ENCODE results near the gene TEAD1.
"Not testable (repeated sequence)": the region's sequence is repeated elsewhere in the genome, so short reads cannot be mapped to it uniquely, and the experiment has no call there.

The TEAD1 gene

DNA sequence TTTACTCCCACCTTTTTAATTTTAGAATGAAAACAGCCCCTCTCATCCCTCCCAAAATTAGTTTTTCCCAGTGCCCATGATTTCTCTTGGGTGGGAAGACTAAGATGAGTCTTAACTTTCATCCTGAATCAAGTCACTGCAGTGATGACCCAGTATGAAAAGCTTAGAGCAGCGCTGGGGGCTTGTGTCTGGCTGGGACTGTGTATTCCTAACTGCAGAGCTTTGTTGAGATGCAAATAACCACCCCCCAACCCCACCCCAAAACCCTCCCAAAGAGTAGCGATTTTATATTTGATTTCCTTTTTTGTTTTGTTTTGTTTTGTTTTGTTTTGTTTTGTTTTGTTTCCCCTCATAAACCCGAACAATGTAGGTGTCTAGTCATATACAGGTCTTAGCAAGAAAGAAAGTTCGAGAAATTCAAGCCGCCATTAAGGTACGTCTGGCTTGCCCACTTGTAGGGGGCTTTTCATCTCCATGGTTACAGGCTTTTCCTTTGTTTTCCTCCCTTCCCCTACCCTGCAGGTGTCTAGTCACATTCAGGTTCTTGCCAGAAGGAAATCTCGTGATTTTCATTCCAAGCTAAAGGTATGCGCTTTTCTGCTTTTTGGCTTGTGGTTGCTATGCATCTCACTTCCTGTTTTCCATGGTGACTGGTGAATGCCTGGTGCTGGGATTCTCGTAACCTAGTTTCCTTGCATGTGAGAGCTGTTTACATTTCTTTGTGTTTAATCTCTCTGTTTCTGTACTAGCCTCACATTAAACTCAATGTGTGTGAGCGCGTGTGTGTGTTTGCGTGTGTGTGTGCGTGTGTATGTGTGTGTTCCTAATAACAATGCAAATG lies 190.3 kb downstream of the TEAD1 start:
- DNase-seq (ENCODE audit: low read depth) = peak; percentile 87

DNA sequence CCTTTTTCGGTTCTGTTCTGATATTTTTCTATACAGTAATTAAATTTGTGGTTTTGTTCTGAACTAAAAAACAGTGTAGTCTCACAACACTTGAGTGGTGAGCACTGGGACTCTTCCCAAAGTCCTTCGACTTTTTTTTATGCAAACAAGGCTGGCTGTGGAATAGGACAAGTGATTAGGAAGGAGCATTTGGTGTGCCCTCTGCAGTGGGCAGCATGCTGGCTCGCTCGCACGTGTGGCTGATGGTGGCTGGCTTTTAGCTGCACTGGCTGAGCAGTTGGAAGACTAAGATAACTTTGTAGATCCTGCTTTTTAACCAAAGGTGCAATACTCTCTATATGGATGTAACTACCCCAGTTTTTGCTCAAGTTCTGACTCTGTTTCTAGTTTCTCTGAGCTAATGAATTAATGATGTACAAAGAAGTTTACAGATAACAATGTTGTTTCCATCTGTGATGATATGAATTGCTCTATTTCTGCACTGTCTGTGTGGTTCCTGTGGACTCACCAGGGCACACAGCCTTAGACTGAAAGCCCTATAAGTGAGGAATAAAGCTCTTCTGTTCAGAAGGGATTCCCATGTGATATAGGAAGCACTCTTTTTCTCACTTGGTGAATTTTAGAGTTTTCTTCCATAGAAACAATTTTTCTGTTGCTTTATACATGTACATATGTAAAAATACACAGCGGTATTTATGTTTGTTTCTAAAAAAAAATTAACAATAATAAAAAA lies 191.8 kb downstream of the TEAD1 start:
- DNase-seq (ENCODE audit: low read depth) = no peak

DNA sequence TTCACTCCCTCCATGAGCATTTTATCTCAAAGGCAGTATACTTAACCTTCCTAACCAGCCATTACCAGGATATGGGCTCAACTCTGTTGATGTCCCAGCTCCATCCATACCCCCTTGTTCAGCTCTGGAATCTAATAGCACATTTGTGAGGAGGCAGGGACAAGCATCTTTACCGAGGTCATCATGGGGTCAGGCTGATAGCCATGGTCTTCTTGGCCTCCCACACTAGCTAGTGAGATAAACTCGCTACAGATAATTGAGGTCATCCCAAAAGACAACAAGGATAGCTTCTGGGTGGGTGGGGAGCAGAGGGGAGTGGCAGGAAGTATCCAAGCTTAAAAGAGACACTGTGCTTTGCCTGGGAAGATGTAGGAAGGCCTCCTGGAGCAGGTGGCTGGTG lies 193.3 kb downstream of the TEAD1 start:
- no peak for DNase-seq (ENCODE audit: low read depth)

DNA sequence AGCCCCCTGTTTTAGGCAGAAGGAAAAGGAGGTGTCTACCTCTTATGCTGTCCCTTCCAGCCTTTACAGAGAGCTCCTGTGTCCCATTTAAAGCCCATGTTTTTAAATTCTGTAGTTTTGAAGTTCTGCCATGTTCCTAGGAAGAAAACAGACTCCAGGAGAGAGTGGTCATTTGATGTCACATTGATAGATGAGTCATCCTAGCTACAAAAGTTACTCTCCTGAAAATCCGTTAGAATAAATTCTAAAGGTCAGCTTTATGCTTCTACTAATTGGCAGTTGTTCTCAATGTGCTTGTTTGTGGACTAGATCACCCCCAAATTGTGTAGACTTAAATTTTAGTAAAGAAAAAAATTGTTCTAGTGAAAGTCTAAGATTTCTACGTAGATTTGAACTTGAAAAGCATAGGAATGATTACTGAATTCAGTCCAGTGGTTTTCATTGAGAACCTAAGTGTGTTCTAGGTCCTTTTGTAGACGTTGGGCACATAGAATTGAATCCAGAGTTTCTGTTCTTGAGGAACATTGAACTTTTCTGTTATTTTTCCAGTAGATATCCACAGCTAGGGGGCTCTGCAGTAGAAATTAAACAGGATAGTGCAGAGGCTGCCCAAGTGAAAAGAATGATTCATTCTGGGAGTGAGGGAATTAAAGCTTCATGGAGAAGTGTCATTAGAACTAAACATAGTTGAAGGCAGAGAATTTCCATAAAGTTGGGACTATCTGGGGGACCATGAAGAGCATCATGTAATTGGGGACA lies 194.3 kb downstream of the TEAD1 start:
- no peak for DNase-seq (ENCODE audit: low read depth)

DNA sequence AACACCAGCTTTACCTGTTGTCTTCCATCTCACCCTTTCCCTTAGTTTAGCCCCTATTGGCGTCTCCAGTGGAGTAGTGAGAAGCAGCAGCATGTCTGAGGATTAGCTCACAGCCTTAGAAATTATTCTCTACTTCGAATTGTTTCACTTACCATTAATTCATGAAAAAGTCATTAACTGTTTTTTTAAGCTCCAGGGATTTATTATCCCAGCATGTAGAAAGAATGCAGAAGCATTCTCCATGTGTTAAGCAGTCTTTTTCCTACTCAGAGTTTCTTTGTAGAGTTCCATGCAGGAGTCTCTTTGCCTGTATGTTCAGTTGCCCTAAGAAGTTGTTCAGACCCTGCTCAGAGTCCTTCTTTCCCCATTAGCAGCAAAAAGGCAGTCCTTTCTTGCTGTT lies 197.0 kb downstream of the TEAD1 start:
- DNase-seq (ENCODE audit: low read depth) = no peak

DNA sequence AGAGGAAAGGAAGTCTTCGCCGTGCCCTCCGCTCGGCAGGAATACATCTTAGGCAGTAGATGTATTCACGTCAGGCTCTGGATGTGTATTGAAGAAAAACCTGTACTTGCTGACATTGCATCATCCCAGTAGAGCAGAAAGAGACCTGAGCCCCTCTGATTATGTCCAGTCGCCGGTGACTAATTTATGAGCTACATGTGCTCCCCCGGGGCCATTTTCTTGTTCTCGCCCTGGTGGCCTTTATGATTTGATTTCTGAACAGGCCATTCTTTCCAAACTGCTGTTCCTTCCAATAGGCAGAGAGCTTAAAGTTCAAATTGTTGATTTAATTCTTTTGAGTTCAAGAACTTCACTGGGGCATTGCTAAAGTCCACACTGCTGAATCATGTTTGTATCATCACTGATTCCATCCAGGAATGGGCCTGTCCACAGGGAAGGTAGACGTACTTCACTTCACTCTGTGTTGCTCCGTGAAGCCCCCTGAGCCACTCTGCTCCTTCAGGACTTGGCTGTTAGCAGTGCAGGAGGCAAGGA lies 197.6 kb downstream of the TEAD1 start:
- DNase-seq (ENCODE audit: low read depth) = no peak

DNA sequence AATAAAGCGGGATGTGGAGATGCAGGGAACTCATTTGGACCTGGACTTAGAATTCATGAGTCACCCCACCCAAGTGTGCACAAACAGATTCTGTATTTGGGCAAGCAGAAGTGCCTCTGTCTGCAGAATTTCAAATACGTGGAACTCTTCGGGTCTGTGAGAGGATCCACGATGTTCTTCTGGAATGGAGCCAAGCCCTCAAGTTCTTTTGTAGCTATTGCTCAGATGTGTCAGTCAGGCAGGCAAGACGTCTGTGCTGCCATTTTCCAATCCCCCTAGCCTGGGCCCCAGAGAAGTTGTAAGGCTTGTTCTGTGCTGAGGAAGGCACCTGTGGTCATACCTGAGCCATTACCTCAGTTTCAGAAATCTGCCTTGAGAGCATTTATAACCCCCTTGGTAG lies 202.1 kb downstream of the TEAD1 start:
- no peak for DNase-seq (ENCODE audit: low read depth)

DNA sequence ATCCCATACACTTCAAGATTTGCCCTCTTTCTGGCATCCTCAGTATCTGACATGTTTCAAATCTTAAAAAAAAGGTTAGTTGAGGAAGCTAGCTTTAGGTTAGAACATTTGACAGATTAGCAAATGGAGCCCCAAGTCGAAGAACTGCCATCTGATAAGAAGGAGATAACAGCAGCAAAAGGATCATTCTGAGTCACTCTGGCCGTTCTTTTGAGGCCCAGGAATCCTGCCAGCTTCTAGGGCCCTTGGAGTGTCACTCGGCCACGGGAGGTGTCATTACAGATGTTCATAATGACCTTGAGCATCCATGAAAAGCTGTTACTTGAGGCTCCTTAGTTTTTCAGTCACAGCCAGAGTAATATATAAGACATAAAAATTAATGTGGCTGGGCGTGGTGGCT lies 202.8 kb downstream of the TEAD1 start:
- no peak for DNase-seq (ENCODE audit: low read depth)

DNA sequence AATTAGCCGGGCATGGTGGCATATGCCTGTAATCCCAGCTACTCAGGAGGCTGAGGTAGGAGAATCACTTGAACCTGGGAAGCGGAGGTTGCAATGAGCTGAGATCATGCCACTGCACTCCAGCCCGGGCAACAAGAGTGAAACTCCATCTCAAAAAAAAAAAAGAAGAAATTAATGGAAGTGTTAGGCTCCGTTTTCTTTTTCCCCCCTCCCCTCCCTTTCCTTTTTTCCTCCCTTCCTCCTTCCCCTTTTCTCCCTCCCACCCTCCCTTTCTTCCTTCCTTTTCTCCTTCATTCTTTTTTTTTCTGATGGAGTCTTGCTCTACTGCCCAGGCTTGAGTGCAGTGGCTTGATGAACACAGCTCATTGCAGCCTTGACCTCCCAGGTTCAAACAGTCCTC lies 203.3 kb downstream of the TEAD1 start:
- DNase-seq (ENCODE audit: low read depth) = not testable (repeated sequence)

DNA sequence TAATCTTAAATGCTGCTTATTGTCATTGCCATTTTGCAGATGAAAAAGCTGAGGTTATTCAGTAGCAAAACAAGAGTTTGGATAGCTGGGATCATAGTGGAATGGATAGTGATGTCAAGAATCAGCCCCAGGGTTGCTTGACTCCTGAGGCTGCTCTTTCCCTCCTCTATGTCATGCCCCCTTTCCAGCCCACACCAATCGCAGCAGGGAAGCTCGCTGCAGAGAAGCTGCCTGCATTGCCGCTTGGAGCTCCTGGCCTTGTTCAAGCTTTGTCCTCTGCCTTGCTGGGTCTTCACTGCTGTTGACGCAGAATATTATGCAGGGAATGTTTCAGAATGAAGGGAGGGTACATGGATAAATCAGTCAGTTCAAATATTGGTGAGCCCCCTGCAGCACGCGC lies 206.1 kb downstream of the TEAD1 start:
- DNase-seq (ENCODE audit: low read depth) = no peak

DNA sequence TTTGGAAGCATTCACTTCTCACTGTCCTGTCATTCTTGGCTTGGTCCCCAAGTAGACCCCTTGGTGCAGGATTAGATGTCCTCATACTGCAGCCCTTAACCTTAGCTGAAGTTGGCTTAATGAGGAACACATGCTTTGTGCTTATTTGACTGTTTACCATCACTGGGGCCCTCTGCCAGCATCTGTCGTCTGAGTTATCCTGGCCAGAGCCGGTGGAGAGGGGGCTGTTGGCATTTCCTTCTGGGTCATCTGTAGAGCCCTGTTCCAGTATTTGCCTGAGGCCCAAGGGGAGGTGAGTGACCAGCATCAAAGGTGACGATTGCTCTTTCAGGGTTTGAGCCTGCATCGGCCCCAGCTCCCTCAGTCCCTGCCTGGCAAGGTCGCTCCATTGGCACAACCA lies 208.4 kb downstream of the TEAD1 start:
- DNase-seq (ENCODE audit: low read depth) = no peak

DNA sequence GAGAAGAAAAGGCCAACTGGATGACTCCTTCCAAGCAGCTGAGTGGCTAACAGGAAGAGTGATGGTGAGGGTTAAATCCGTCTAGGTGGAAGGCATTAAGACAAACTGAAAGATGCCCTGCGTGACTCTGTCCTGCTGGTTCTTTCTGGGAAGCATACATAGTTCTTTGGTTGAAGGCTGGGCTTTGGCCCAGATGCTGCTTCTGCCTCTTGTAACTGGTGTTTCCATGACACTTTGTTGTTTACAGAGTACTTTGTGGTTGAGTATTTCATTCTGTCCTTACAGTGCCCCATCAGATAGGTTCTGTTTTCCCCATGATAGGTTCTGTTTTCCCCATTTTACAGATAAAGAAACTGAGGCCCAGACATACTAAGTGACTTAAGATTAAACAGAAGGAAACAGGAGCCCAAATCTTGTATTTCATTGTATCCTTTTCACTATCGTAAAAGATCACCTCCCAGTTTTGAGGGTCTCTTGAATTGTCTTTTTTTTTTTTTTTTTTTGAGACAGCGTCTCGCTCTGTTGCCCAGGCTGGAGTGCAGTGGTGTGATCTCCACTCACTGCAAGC lies 210.6 kb downstream of the TEAD1 start:
- peak; percentile 85 for DNase-seq (ENCODE audit: low read depth)

DNA sequence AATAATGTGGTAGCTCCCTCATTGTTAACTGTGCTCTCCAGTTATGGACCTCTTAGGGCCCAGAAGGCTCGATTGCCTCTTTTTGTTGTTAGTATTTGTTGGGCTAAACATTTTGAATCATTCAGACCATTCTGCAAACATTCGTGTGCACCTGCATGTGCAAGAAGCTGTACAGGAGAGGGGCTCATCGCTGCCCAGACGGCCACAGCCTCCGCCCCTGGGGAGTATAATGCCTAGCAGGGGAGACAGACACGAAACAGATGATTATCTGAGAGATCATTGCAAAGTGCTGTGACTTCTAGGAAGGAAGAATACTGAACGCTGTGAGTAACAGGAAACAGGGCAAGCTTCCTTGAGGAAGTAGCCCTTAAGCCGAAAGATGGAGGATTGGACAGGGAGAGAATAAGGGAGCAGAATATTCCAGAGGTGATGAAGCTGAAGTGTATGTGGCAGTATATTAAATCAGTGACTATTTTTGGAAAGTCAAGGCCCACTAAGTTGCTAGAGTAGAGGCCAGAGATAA lies 211.6 kb downstream of the TEAD1 start:
- DNase-seq (ENCODE audit: low read depth) = no peak

DNA sequence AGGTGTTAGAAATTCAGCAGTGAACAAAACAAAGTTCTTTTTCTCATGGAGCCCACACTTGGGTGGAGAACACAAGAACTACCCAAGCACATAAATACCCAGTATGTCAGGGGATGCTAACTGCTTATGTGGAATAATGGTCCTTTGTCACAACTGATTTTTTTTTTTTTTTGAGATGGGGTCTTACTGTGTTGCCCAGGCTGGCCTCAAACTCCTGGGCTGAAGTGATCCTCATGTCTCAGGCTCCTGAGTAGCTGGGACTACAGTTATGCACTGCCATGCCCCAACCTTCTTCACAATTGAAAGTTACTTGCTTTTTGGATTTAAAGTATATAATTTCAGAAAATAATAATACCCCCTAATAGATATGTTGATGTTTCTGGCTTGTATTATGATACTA lies 212.3 kb downstream of the TEAD1 start:
- no peak for DNase-seq (ENCODE audit: low read depth)

DNA sequence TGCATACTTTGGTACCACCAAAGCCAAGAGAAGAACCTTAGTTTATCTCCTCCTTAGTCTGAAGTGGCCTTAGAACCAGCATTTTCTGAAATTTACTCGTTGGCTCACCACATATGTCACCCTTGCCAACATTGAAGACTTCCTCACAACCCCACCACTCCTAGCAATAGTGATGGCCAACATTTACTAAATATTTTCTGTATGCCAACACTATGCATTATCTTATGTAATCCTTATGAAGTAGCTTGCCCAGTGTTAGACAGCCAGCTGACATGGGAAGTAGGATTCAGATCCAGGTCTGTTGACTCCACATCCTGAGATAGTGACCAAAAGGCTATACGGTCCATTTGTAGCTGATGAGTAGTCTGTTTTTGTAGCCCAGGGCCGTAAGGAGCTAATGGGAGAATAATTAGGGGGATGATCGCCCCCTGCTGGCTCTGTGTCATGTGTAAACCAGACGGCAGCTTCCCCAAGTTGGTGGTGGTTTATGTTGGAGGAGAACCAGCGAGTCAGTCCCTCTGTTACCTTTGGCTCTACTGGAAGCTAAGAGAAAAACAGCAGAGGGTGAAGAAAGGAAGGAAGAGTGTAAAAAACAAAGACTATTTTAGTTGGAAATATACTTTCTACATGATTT lies 214.4 kb downstream of the TEAD1 start:
- no peak for DNase-seq (ENCODE audit: low read depth)

DNA sequence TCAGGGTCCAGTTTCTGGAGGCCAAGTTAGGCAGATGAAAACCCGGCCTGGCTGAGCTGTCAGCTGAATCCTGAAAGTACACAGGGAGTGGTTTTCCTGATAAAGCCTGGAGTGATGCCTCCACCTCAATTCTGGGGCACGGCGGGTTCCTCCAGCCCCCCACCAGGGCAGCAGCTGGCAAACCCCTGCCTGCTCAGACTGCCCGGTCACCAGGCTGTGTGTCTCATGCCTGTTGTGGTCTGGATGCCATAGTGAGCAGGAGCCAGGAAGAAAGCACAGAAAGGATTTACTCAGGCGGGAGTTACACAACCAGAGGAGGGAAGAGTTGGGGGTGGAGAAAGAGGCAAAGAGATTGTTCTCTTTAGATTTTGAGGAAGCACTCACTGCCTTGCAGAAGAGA lies 215.0 kb downstream of the TEAD1 start:
- DNase-seq (ENCODE audit: low read depth) = peak; percentile 61

DNA sequence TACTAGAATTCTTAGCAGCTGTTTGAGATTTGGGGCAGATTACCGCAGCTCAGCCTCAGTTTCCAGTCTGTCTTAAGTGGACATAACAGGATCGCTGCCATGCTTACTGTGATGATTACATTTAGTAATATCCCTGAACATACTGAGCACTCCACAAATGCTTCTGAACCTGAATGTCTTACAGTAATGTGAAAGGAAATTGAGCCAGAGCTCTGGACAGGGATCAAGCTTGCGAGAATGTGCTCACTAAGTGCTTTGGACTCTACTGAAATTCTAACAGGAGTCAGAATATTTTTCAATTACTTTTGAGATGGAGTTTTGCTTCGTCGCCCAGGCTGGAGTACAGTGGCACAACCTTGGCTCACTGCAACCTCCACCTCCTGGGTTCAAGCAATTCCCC lies 216.3 kb downstream of the TEAD1 start:
- DNase-seq (ENCODE audit: low read depth) = no peak

DNA sequence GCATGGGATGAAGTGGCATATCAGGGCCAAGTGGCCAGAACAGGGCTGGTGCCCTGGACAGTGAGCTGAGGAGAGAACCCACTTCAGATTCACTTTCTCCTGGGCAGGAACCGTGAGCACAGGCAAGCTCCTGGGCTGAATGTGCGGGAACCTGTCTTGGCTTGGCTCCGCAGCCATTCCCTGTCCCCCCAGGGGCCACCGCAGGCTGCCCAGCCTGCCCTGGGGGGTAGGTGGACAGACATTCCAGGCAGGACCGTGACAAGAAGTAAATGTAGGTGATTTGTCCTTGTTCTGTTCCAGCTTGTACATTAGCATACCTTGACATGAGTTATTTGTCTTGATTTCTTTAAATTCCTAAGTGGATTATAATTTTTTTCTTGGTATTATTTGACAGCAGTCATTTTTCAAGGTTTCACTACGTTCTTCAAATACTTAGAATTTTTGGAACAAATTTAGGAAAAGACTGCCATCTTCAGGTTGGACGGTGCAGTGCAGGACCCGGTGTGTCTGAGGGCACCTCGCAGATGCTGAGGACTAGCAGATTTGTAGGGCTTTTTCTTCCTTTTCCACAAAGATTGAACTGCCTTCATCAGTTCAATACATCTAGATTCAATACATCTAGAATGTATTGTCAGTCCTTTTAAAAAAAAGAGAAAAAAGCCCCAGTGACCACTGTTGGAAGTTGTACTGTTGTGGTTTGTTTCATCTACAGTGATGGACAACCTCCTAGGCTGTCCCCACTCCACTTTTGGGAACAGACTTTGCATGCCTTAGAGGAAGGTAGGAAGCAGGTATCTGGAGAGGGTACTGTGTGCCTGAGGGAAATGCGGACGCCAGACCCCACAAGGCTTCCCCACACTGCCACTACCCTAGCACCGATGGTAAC lies 219.8 kb downstream of the TEAD1 start:
- DNase-seq (ENCODE audit: low read depth) = no peak

DNA sequence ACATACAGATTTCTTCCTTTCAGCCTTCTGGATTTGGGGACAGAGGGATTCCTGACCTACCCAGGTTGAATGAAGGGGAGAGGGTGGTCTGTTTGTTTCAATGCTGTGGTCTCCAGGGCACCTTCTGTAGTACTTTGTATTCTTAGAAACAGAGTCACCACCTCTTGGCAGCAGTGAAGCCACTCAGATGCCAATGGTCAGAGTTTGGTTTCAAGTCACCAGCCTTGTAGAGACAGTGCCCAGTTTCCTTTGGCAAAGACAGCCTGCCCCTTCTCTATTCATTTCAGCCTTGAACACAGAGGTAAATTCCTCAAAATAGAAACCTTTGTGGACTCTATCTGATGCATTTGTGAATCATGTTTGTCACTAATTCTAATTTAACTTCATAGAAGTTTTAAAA lies 223.2 kb downstream of the TEAD1 start:
- no peak for DNase-seq (ENCODE audit: low read depth)

DNA sequence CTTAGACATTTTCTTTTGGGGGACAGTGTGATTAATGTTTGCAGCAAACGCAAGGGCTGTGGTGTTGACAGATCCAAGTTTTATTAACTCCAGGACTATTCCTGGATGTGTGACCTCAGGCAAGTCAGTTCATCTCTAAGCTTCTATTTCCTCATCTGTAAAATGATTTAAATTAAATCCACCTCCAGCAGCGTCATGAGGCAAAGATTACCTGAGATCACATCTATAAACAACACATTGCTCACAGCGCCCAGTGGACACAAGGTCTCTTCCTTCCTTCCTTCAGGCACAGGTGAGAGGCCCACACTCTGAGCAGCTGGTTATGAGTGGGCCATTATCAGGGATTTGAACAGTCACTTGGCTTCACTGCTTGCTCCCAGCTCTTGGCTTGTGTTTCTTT lies 223.6 kb downstream of the TEAD1 start:
- DNase-seq (ENCODE audit: low read depth) = no peak

DNA sequence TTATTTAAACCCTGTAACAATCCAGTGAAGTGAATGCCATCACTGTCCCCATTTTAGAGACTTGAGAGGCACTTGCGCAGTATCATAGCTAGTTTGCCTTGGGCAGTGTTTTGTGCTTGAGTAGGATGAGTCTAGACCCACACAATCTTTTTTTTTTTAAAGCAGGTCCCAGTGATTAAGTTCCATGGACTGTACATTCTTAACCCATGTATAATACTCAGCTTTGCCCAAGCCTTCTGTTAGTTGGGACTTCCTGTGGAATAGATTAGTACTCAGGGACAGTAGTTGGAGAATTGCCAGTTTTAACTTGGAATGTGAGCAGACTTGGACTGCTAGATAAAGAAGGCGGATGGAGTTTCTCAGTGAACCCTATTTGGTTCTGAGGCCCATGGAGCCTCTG lies 226.3 kb downstream of the TEAD1 start:
- peak; percentile 86 for DNase-seq (ENCODE audit: low read depth)

All from GM04503 (cell line).